CD8-positive, alpha-beta memory T cell (primary cell): ENCODE data around the gene AXDND1. TPM values are rescaled to one million over a fixed set of nuclear protein-coding genes. Genes with fewer than 3 reads are reported as not detected.
"Not testable (repeated sequence)": the region's sequence is repeated elsewhere in the genome, so short reads cannot be mapped to it uniquely, and the experiment has no call there.

ENCODE experiments used
- CTCF ChIA-PET: fragments of 350-600 bp; sonication (Branson Sonifier 250); formaldehyde crosslinking; loops from one replicate; lab custom pipeline; 2021; ENCODE audit warnings: antibody characterized with exemption; lab: Charles Lee
- POLR2A ChIA-PET: fragments of 350-600 bp; sonication (Branson Sonifier 250); formaldehyde crosslinking; loops from one replicate; lab custom pipeline; 2021; ENCODE audit warnings: antibody characterized with exemption; lab: Charles Lee
- DNase-seq, 5 donors: peaks; one replicate each; pipeline versions ENCODE4 v3.0.0 to v3.0.0-alpha.2; 2020 to 2022; ENCODE audit warnings: mixed read lengths in 1 of 5
- H3K27ac ChIP-seq: one replicate; pipeline ENCODE4 v1.7.0; 2013; ENCODE audit warnings: low read depth, mild to moderate bottlenecking, low read length, moderate library complexity
- H3K27me3 ChIP-seq: 2 replicates; pipeline ENCODE4 v1.7.0; 2013; ENCODE audit warnings: low read length, mild to moderate bottlenecking; ENCODE audit not compliant: insufficient read depth, poor library complexity, severe bottlenecking
- H3K36me3 ChIP-seq: 2 replicates; pipeline ENCODE4 v1.7.0; 2013; ENCODE audit warnings: mild to moderate bottlenecking, low read length, moderate library complexity; ENCODE audit not compliant: insufficient read depth
- H3K4me1 ChIP-seq: 2 replicates; pipeline ENCODE4 v1.7.0; 2013; ENCODE audit warnings: mild to moderate bottlenecking, low read length, moderate library complexity; ENCODE audit not compliant: insufficient read depth
- H3K4me3 ChIP-seq: 2 replicates; pipeline ENCODE4 v1.7.0; 2013; ENCODE audit warnings: mild to moderate bottlenecking, low read length
- H3K9me3 ChIP-seq: 2 replicates; pipeline ENCODE4 v1.7.0; 2013; ENCODE audit warnings: mild to moderate bottlenecking, low read length
- H3K27ac Mint-ChIP-seq, 8 donors: one replicate each; pipeline ENCODE4 v1.8.0; 2020 to 2021; ENCODE audit warnings: mixed read lengths in 8 of 8, mild to moderate bottlenecking in 6 of 8, inconsistent platforms in 3 of 8, moderate library complexity in 3 of 8
- H3K27me3 Mint-ChIP-seq, 2 donors: one replicate each; pipeline ENCODE4 v1.8.0; 2020 to 2021; ENCODE audit warnings: mixed read lengths in 2 of 2, mild to moderate bottlenecking in 1 of 2, moderate library complexity in 1 of 2
- H3K36me3 Mint-ChIP-seq, 3 donors: one replicate each; pipeline ENCODE4 v1.8.0; 2020 to 2021; ENCODE audit warnings: mixed read lengths in 3 of 3, inconsistent platforms in 1 of 3, mild to moderate bottlenecking in 1 of 3
- H3K4me1 Mint-ChIP-seq, 3 donors: one replicate each; pipeline ENCODE4 v1.8.0; 2020 to 2021; ENCODE audit warnings: mixed read lengths in 3 of 3, inconsistent platforms in 1 of 3, mild to moderate bottlenecking in 1 of 3
- H3K4me3 Mint-ChIP-seq, 7 donors: one replicate each; pipeline ENCODE4 v1.8.0; 2020 to 2021; ENCODE audit warnings: mixed read lengths in 7 of 7, mild to moderate bottlenecking in 6 of 7, moderate library complexity in 4 of 7, inconsistent platforms in 2 of 7
- H3K9me3 Mint-ChIP-seq, 5 donors: one replicate each; pipeline ENCODE4 v1.8.0; 2020 to 2022; ENCODE audit warnings: mixed read lengths in 5 of 5, mild to moderate bottlenecking in 3 of 5, moderate library complexity in 2 of 5, inconsistent platforms in 1 of 5
- polyA plus RNA-seq: library from polyadenylated mRNA; unstranded; fragments of 300-500 nt; fragmentation: Illumina TruSeq; gene quantifications from one replicate; pipeline ENCODE4 v1.2.3, GENCODE V29; 2021
- total RNA-seq, 2 experiments: library from RNA; stranded (reverse); gene quantifications; one replicate each; pipeline ENCODE4 v1.2.3, GENCODE V29; 2021

The AXDND1 gene
- total and polyA plus RNA-seq, 3 experiments from 2014 or later: 0.58 TPM; not detected in 2

DNA sequence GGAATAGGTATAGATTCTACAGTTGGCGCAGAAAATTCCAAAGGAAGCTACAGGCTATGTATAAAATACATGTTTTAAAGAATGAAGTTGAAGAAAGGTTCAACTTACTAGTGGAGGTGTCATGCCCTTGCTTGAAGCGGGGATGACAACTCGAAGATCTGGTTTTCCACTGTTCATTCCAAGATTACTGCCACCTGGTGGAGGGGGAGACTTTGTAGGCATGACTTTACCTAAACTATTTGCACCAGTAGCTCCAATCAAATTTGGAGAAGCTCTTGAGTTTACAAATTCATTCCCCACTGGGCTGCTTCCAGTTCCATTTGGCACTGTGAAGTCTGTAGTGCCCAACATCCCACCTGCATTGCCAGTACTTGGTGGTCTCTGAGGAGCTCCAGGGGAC lies 81.7 kb downstream of the AXDND1 start:
- DNase-seq: no peak
- Histone ChIP-seq H3K9me3 (no peaks in the 10 kb centered on the region), H3K27me3 (no peaks in the 10 kb centered on the region), H3K4me1 (no peaks in the 10 kb centered on the region), H3K36me3 (no peaks in the 10 kb centered on the region), H3K27ac (no peak overlapping the region), H3K4me3 (no peak overlapping the region)
- Mint-ChIP-seq H3K27me3 (peaks cover 4 to 19% of the 10 kb centered on the region in 2 donors), H3K4me3 (no peak overlapping the region), H3K27ac (no peak overlapping the region), H3K9me3 (peaks cover 0 to 8% (median 2%) of the 10 kb centered on the region in 5 donors), H3K36me3 (peaks cover 0 to 2% (median 0%) of the 10 kb centered on the region in 3 donors), H3K4me1 (no peaks in the 10 kb centered on the region)
- ChIA-PET POLR2A (no interaction called here), CTCF (no interaction called here)

DNA sequence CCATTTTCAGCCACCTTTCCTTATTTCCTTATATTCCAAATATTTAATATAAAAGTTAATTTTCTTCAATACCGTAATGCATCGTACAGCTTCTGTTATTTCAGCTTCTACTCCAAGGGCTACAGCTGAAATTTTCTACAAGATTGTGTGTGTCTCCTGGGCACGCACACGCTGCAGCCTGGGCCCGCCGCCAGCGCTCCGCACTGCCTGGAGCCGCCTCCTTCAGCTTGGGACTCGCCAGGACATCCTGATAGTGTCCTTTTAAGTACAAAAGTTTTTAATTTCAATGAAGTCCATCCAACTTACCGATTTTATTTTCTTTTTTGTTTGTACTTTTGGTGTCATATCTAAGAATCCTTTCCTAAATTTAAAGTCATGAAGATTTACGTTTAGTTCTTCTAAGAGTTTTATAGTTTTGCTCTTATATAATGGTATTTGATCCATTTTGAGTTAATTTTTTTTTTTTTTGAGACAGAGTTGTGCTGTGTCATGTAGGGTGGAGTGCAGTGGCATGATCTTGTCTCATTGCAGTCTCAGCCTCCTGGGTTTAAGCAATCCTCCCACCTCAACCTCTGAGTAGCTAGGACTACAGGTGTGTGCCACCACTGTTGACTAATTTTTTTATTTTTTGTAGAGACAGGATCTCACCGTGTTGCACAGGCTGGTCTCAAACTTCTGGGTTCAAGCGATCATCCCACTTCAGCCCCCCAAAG lies 82.8 kb downstream of the AXDND1 start:
- peaks cover 4 to 19% of the 10 kb centered on the region in 2 donors for H3K27me3 Mint-ChIP-seq
- H3K27ac Mint-ChIP-seq: no peak overlapping the region
- Histone ChIP-seq H3K9me3 (no peaks in the 10 kb centered on the region), H3K27me3 (no peaks in the 10 kb centered on the region), H3K27ac (no peak overlapping the region), H3K4me1 (no peaks in the 10 kb centered on the region), H3K36me3 (no peaks in the 10 kb centered on the region), H3K4me3 (no peak overlapping the region)
- H3K9me3 Mint-ChIP-seq: peaks cover 0 to 8% (median 2%) of the 10 kb centered on the region in 5 donors
- peaks cover 0 to 2% (median 0%) of the 10 kb centered on the region in 3 donors for H3K36me3 Mint-ChIP-seq
- POLR2A ChIA-PET: no interaction called here
- no peak overlapping the region for H3K4me3 Mint-ChIP-seq
- CTCF ChIA-PET: no interaction called here
- no peaks in the 10 kb centered on the region for H3K4me1 Mint-ChIP-seq
- DNase-seq: no peak

DNA sequence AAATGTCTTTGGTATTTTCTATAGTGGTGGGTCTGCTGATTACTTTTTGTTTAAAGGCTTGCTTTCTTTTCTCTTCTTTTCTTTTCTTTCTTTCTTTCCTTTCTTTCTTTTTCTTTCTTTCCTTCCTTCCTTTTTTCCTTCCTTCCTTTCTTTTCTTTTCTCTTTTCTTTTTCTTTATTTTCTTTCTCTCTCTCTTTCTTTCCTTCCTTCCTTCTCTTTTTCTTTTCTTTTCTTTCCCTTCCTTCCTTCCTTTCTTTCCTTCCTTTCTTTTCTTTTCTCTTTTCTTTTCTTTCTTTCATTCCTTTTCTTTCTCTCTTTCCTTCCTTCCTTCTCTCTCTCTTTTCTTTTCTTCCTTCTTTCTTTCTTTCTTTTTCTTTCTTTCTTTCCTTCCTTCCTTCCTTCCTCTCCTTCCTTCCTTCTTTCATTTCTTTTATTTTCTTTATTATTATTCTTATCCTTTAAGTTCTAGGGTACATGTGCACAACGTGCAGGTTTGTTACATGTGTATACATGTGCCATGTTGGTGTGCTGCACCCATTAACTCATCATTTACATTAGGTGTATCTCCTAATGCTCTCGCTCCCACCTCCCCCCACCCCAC lies 93.9 kb downstream of the AXDND1 start:
- H3K9me3 Mint-ChIP-seq: peaks cover 0 to 15% (median 2%) of the 10 kb centered on the region in 5 donors
- DNase-seq, H3K27ac ChIP-seq, H3K27me3 Mint-ChIP-seq, H3K36me3 ChIP-seq, H3K4me1 Mint-ChIP-seq, H3K27me3 ChIP-seq, H3K4me1 ChIP-seq, H3K9me3 ChIP-seq, CTCF ChIA-PET, H3K27ac Mint-ChIP-seq, H3K36me3 Mint-ChIP-seq, H3K4me3 ChIP-seq, H3K4me3 Mint-ChIP-seq, POLR2A ChIA-PET: not testable (repeated sequence)

DNA sequence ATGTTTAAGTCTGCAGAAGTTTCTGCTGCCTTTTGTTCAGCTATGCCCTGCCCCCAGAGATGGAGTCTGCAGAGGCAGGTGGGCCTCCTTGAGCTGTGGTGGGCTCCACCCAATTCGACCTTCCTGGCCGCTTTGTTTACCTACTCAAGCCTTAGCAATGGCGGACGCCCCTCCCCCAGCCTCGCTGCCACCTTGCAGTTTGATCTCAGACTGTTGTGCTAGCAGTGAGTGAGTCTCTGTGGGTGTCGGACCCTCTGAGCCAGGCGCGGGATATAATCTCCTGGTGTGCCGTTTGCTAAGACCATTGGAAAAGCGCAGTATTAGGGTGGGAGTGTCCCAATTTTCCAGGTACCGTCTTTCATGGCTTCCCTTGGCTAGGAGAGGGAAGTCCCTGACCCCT lies 99.9 kb downstream of the AXDND1 start:
- H3K27me3 Mint-ChIP-seq, H3K27ac Mint-ChIP-seq, H3K36me3 Mint-ChIP-seq, H3K9me3 ChIP-seq, H3K27ac ChIP-seq, H3K4me1 Mint-ChIP-seq, CTCF ChIA-PET, H3K4me3 ChIP-seq, H3K27me3 ChIP-seq, H3K4me1 ChIP-seq, H3K36me3 ChIP-seq, POLR2A ChIA-PET, DNase-seq, H3K4me3 Mint-ChIP-seq: not testable (repeated sequence)
- H3K9me3 Mint-ChIP-seq: peaks cover 0 to 19% (median 10%) of the 10 kb centered on the region in 5 donors

DNA sequence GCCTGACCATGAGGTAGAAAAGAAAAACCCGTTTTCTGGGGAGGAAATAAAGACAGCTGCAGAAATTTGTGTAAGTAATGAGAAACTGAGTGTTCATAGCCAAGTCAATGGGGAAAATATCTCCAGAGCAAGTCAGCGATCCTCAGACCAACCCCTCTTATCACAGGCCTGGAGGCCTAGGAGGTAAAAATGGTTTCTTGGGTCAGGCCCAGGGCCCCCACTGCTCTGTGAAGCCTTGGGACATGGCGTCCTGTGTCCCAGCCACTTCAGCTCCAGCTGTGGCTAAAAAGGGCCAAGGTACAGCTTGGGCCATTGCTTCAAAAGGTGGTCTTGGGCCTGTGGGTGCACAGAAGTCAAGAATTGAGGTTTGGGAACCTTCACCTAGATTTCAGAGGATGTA lies 108.9 kb downstream of the AXDND1 start:
- Histone ChIP-seq H3K4me3 (no peak overlapping the region), H3K9me3 (peaks cover 4% of the 10 kb centered on the region), H3K27me3 (no peaks in the 10 kb centered on the region), H3K27ac (no peak overlapping the region), H3K36me3 (no peaks in the 10 kb centered on the region), H3K4me1 (no peaks in the 10 kb centered on the region)
- H3K9me3 Mint-ChIP-seq: peaks cover 26 to 49% (median 44%) of the 10 kb centered on the region in 5 donors
- H3K4me3 Mint-ChIP-seq: no peak overlapping the region
- no peaks in the 10 kb centered on the region for H3K4me1 Mint-ChIP-seq
- no peak overlapping the region for H3K27ac Mint-ChIP-seq
- H3K27me3 Mint-ChIP-seq: peaks cover 3 to 5% of the 10 kb centered on the region in 2 donors
- peaks cover 0 to 2% (median 0%) of the 10 kb centered on the region in 3 donors for H3K36me3 Mint-ChIP-seq
- ChIA-PET POLR2A (no interaction called here), CTCF (no interaction called here)
- no peak for DNase-seq

DNA sequence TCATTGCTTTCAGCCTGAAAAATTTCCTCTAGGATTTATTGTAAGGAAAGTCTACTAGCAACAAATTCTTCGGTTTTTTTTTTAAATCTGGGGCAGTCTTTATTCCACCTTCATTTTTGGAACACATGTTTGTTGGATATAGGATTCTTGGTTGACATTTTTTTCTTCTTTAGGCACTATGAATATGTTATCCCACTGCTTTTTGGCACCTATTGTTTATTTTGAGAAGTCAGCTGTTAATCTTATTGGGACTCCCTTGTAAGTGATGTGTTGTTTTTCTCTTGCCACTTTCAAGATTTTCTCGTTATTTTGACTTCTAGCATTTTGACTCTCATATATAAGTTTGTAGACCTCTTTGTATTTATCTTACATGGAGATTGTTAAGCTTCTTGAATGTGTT lies 110.7 kb downstream of the AXDND1 start:
- H3K9me3 Mint-ChIP-seq: peaks cover 29 to 56% (median 52%) of the 10 kb centered on the region in 5 donors
- CTCF ChIA-PET: no interaction called here
- DNase-seq: no peak

DNA sequence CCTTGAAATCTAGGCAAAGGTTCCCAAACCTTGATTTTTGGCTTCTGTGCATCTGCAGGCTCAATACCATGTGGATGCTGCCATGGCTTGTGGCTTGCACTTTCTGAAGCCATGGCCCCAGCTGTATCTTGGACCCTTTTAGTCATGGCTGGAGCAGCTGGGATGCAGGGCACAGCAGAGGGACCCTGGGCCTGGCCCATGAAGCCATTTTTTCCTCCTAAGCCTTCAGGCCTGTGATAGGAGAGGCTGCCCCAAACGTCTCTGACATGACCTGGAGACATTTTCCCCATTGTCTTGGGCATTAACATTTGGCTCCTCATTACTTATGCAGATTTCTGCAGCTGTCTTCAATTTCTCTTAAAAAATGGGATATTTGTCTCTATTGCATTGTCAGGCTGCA lies 112.6 kb downstream of the AXDND1 start:
- DNase-seq: no peak
- Mint-ChIP-seq H3K27me3 (peaks cover 5 to 11% of the 10 kb centered on the region in 2 donors), H3K4me1 (no peaks in the 10 kb centered on the region), H3K9me3 (peaks cover 30 to 62% (median 52%) of the 10 kb centered on the region in 5 donors), H3K36me3 (peaks cover 0 to 2% (median 0%) of the 10 kb centered on the region in 3 donors), H3K27ac (no peak overlapping the region), H3K4me3 (no peak overlapping the region)
- no peaks in the 10 kb centered on the region for H3K27me3 ChIP-seq
- H3K27ac ChIP-seq: no peak overlapping the region
- H3K4me1 ChIP-seq: no peaks in the 10 kb centered on the region
- POLR2A ChIA-PET: no interaction called here
- H3K9me3 ChIP-seq: peaks cover 4% of the 10 kb centered on the region
- CTCF ChIA-PET: no interaction called here
- H3K4me3 ChIP-seq: no peak overlapping the region
- no peaks in the 10 kb centered on the region for H3K36me3 ChIP-seq

More for the DNA sequence above, 110.7 kb downstream of the AXDND1 start:
- Histone ChIP-seq H3K4me1 (no peaks in the 10 kb centered on the region), H3K27ac (no peak overlapping the region), H3K9me3 (peaks cover 4% of the 10 kb centered on the region), H3K4me3 (no peak overlapping the region), H3K36me3 (no peaks in the 10 kb centered on the region), H3K27me3 (no peaks in the 10 kb centered on the region)
- Mint-ChIP-seq H3K27ac (no peak overlapping the region), H3K4me3 (no peak overlapping the region), H3K4me1 (no peaks in the 10 kb centered on the region), H3K36me3 (peaks cover 0 to 2% (median 0%) of the 10 kb centered on the region in 3 donors), H3K27me3 (peaks cover 3 to 5% of the 10 kb centered on the region in 2 donors)
- POLR2A ChIA-PET: no interaction called here

DNA sequence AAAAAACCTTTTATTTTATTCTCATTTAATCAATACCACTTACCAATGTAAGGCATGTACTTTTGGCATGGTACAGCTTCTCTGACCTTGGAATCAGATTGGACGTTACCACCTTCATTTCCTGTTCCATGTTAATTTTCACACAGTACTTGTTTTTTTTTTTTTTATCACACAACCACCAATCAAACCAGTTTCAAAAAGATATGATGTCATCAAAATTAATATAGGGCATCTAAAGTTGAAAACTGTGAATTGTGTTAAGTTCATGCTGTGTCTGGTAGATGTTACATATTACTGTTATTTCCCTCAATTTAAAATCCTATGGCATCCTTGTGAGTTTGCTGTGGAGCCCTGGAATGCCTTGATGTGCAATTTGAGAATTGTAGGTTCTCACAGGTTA lies 124.8 kb downstream of the AXDND1 start:
- H3K4me1 Mint-ChIP-seq: no peaks in the 10 kb centered on the region
- POLR2A ChIA-PET: no interaction called here
- Histone ChIP-seq H3K36me3 (no peaks in the 10 kb centered on the region), H3K27ac (no peak overlapping the region), H3K4me3 (no peak overlapping the region), H3K27me3 (no peaks in the 10 kb centered on the region), H3K9me3 (no peaks in the 10 kb centered on the region), H3K4me1 (no peaks in the 10 kb centered on the region)
- DNase-seq: no peak
- no peaks in the 10 kb centered on the region for H3K27me3 Mint-ChIP-seq
- CTCF ChIA-PET: no interaction called here
- no peaks in the 10 kb centered on the region for H3K36me3 Mint-ChIP-seq
- H3K9me3 Mint-ChIP-seq: peaks cover 0 to 23% (median 14%) of the 10 kb centered on the region in 5 donors
- no peak overlapping the region for H3K4me3 Mint-ChIP-seq
- H3K27ac Mint-ChIP-seq: no peak overlapping the region
